ENCODE measurements around the gene PA2G4. TPM values are rescaled to one million over a fixed set of nuclear protein-coding genes. Genes with fewer than 3 reads are reported as not detected.
"Not testable (repeated sequence)": the region's sequence is repeated elsewhere in the genome, so short reads cannot be mapped to it uniquely, and the experiment has no call there.

Gene PA2G4
- total RNA-seq, 1 donor from 2014 or later, result 91.4 TPM

DNA sequence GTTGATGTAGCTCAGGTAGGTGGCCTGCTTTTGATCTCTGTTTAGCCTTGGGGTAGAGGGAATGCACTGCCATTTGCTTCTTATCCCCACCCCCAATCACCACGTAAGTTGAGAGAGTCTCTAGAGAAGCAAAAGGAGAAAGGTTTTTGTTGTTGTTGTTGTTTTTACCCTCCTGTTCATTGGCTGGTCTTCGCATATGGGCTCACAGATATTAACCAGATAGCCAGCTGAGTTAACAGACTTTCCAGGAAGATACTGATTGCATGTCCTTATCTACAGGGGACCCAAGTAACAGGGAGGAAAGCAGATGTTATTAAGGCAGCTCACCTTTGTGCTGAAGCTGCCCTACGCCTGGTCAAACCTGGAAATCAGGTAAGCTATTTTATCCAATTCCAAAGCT is 2.9 kb downstream of the PA2G4 start:
- TF ChIP-seq, protein P1, sequence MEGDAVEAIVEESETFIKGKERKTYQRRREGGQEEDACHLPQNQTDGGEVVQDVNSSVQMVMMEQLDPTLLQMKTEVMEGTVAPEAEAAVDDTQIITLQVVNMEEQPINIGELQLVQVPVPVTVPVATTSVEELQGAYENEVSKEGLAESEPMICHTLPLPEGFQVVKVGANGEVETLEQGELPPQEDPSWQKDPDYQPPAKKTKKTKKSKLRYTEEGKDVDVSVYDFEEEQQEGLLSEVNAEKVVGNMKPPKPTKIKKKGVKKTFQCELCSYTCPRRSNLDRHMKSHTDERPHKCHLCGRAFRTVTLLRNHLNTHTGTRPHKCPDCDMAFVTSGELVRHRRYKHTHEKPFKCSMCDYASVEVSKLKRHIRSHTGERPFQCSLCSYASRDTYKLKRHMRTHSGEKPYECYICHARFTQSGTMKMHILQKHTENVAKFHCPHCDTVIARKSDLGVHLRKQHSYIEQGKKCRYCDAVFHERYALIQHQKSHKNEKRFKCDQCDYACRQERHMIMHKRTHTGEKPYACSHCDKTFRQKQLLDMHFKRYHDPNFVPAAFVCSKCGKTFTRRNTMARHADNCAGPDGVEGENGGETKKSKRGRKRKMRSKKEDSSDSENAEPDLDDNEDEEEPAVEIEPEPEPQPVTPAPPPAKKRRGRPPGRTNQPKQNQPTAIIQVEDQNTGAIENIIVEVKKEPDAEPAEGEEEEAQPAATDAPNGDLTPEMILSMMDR (IDR thresholded peaks at IDR 0.05; ENCODE audit: unreplicated experiment), result no peak
- Mint-ChIP-seq H3K4me3 (no peak overlapping the region), H3K27ac (no peak overlapping the region), H3K36me3 (peaks cover 28% of the 10 kb centered on the region), H3K9me3 (no peaks in the 10 kb centered on the region), H3K4me1 (peaks cover 29% of the 10 kb centered on the region), H3K27me3 (ENCODE audit: low read depth) (no peaks in the 10 kb centered on the region)
- no peak for DNase-seq (ENCODE audit: low spot score in 2 of 2, unreplicated experiment in 2 of 2)

- H3K27ac Mint-ChIP-seq, result no peak overlapping the region
- peaks cover 15% of the 10 kb centered on the region for H3K4me1 Mint-ChIP-seq
- peaks cover 40% of the 10 kb centered on the region for H3K36me3 Mint-ChIP-seq
- H3K9me3 Mint-ChIP-seq, result no peaks in the 10 kb centered on the region
- H3K4me3 Mint-ChIP-seq, result no peak overlapping the region
- no peaks in the 10 kb centered on the region for H3K27me3 Mint-ChIP-seq (ENCODE audit: low read depth)
- no peak for DNase-seq (ENCODE audit: low spot score in 2 of 2, unreplicated experiment in 2 of 2)
- TF ChIP-seq, protein P1 (IDR thresholded peaks at IDR 0.05; ENCODE audit: unreplicated experiment), result no peak
These were observed 6.2 kb downstream of the PA2G4 start for GRCh38 chr12:56110571-56110970.

GRCh38 chr12:56114084-56114483 is 9.7 kb downstream of the PA2G4 start:
- Mint-ChIP-seq H3K27ac (peak overlapping the region; percentile 32), H3K36me3 (peaks cover 32% of the 10 kb centered on the region), H3K9me3 (no peaks in the 10 kb centered on the region), H3K27me3 (ENCODE audit: low read depth) (no peaks in the 10 kb centered on the region), H3K4me3 (peak overlapping the region; percentile 7), H3K4me1 (peaks cover 16% of the 10 kb centered on the region)
- no peak for DNase-seq (ENCODE audit: low spot score in 2 of 2, unreplicated experiment in 2 of 2)
- TF ChIP-seq, protein P1 (IDR thresholded peaks at IDR 0.05; ENCODE audit: unreplicated experiment), result no peak

- H3K27me3 Mint-ChIP-seq (ENCODE audit: low read depth), result no peaks in the 10 kb centered on the region
- peak overlapping the region; percentile 99 for H3K4me3 Mint-ChIP-seq
- TF ChIP-seq, protein P1 (IDR thresholded peaks at IDR 0.05; ENCODE audit: unreplicated experiment), result no peak
- H3K4me1 Mint-ChIP-seq, result peaks cover 28% of the 10 kb centered on the region
- H3K36me3 Mint-ChIP-seq, result peaks cover 26% of the 10 kb centered on the region
- DNase-seq (ENCODE audit: low spot score in 2 of 2, unreplicated experiment in 2 of 2), result no peak
- H3K9me3 Mint-ChIP-seq, result no peaks in the 10 kb centered on the region
- H3K27ac Mint-ChIP-seq, result peak overlapping the region; percentile 100
These were observed 11.0 kb downstream of the PA2G4 start for GRCh38 chr12:56115329-56115728.

- TF ChIP-seq, protein P1 (IDR thresholded peaks at IDR 0.05; ENCODE audit: unreplicated experiment), result no peak
- Mint-ChIP-seq H3K4me1 (peaks cover 28% of the 10 kb centered on the region), H3K27ac (peak within 1 kb of the TSS; percentile 100), H3K9me3 (no peaks in the 10 kb centered on the region), H3K4me3 (peak within 1 kb of the TSS; percentile 99), H3K36me3 (peaks cover 14% of the 10 kb centered on the region), H3K27me3 (ENCODE audit: low read depth) (no peaks in the 10 kb centered on the region)
- peak; percentile 85 to 97 for DNase-seq (ENCODE audit: low spot score in 2 of 2, unreplicated experiment in 2 of 2)
These were observed 12.1 kb downstream of the PA2G4 start, which contains the start of gene RPL41 for GRCh38 chr12:56116267-56117081. RPL41 (plus strand) TSS chr12:56116633.

DNA sequence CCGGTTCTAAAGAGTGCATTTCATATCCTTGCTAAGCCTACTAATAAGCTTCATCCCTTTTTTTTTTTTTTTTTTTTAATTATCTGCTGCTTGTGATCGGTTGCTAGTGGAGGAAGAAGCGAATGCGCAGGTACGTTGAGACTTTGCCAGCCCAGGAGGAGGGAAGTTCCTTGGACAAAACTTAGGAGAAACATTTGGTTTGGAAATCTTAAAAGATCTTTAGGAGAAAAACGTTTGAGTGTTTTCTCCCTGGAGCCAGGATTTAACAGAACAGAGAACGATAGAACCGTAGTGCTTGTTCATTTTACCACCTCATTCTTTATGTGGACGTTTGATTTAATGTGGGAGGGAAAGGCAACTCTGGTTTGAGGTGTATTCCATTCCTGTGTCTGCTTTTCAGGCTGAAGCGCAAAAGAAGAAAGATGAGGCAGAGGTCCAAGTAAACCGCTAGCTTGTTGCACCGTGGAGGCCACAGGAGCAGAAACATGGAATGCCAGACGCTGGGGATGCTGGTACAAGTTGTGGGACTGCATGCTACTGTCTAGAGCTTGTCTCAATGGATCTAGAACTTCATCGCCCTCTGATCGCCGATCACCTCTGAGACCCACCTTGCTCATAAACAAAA is 12.8 kb downstream of the PA2G4 start:
- peaks cover 28% of the 10 kb centered on the region for H3K4me1 Mint-ChIP-seq
- peak overlapping the region; percentile 100 for H3K27ac Mint-ChIP-seq
- not testable (repeated sequence) for H3K9me3 Mint-ChIP-seq; H3K27me3 Mint-ChIP-seq (ENCODE audit: low read depth); DNase-seq (ENCODE audit: low spot score in 2 of 2, unreplicated experiment in 2 of 2)
- peaks cover 14% of the 10 kb centered on the region for H3K36me3 Mint-ChIP-seq
- peak overlapping the region; percentile 99 for H3K4me3 Mint-ChIP-seq

All from mesothelial cell of epicardium (in vitro differentiated cells).